Measurements from ENCODE around the gene PLEKHG4B. TPM values are rescaled to one million over a fixed set of nuclear protein-coding genes. Genes with fewer than 3 reads are reported as not detected.
"Not testable (repeated sequence)": the region's sequence is repeated elsewhere in the genome, so short reads cannot be mapped to it uniquely, and the experiment has no call there.

The PLEKHG4B gene
- total RNA-seq, 4 donors from 2014 or later = 0.18 to 2.5 (median 0.19) TPM; not detected in 1

DNA sequence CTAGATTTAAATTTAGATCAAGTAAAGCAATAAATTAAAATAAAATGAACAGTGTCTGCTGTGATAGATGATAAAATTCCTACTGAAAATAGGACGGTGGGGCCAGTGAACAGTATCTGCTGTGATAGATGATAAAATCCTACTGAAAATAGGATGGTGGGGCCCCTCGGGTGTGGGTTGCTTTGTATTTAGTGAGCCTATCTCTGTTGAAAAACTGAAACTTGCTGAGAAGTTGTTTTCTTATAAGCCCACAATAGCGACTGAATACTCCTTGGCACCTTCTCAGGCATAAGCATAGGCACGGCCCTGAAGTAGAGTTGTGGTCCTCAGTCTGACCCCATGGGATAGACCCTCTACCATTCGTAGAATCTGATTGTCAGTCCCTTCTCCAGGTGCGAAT lies 131.8 kb downstream of the PLEKHG4B start:
- H3K4me3 ChIP-seq = no peak overlapping the region
- no peaks in the 10 kb centered on the region for H3K27me3 ChIP-seq
- DNase-seq = no peak
- no peaks in the 10 kb centered on the region for H3K9me3 ChIP-seq
- H3K27ac ChIP-seq = no peak overlapping the region
- H3K36me3 ChIP-seq = peaks cover 0 to 50% (median 0%) of the 10 kb centered on the region in 3 donors
- peaks cover 0 to 20% (median 5%) of the 10 kb centered on the region in 4 donors for H3K4me1 ChIP-seq
- TF ChIP-seq, protein P1, sequence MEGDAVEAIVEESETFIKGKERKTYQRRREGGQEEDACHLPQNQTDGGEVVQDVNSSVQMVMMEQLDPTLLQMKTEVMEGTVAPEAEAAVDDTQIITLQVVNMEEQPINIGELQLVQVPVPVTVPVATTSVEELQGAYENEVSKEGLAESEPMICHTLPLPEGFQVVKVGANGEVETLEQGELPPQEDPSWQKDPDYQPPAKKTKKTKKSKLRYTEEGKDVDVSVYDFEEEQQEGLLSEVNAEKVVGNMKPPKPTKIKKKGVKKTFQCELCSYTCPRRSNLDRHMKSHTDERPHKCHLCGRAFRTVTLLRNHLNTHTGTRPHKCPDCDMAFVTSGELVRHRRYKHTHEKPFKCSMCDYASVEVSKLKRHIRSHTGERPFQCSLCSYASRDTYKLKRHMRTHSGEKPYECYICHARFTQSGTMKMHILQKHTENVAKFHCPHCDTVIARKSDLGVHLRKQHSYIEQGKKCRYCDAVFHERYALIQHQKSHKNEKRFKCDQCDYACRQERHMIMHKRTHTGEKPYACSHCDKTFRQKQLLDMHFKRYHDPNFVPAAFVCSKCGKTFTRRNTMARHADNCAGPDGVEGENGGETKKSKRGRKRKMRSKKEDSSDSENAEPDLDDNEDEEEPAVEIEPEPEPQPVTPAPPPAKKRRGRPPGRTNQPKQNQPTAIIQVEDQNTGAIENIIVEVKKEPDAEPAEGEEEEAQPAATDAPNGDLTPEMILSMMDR (IDR thresholded peaks at IDR 0.05) = no peak
- TF ChIP-seq POLR2A (IDR thresholded peaks at IDR 0.05) = no peak

- H3K9me3 ChIP-seq = no peaks in the 10 kb centered on the region
- DNase-seq = no peak
- H3K4me3 ChIP-seq = no peak overlapping the region
- no peak overlapping the region for H3K27ac ChIP-seq
- H3K27me3 ChIP-seq = no peaks in the 10 kb centered on the region
- H3K36me3 ChIP-seq = peaks cover 0 to 65% (median 3%) of the 10 kb centered on the region in 3 donors
- TF ChIP-seq, protein P1 (IDR thresholded peaks at IDR 0.05) = no peak
- TF ChIP-seq POLR2A (IDR thresholded peaks at IDR 0.05) = no peak
- H3K4me1 ChIP-seq = peaks cover 0 to 20% (median 4%) of the 10 kb centered on the region in 4 donors
Observed at GRCh38 chr5:225334-225733, 133.4 kb downstream of the PLEKHG4B start.

DNA sequence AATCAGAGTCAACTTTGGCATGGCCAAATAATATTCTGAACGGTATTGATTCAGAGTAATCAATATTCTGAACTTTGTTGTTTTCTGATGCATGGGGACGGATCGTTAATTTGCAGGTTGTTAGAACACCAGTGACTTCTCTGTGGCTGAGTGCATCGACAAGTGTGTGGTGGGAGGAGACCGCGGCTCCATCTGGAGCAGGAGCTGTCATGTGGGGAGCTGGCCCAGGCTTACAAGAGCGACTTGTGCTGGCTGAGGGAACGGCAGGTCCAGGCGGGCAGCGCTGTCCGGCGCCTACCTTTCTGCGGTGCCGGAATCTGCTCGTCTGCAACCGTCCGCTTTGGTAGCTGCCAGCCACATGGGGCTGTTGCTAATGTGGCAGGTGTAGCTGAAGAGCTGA lies 135.4 kb downstream of the PLEKHG4B start:
- H3K4me3 ChIP-seq, H3K27ac ChIP-seq, H3K9me3 ChIP-seq, H3K27me3 ChIP-seq, DNase-seq, H3K4me1 ChIP-seq: not testable (repeated sequence)
- H3K36me3 ChIP-seq = peaks cover 0 to 81% (median 3%) of the 10 kb centered on the region in 3 donors

DNA sequence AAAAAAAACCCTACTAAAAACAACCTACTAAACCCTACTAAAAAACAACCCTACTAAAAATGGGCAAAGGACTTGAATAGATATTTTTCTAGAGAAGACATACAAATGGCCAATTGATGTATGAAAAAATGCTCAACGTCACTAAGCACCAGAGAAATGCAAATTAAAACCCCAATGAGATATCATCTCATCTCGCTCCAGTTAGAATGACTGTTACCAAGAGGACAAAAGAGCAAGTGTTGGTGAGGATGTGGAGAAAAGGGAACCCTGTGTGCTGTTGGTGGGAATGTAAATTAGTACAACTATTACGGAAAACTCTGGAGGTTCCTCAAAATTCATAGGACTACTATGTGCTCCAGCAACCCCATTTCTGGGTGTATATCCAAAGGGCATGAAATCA lies 136.9 kb downstream of the PLEKHG4B start:
- TF ChIP-seq, protein P1 (IDR thresholded peaks at IDR 0.05) = no peak
- TF ChIP-seq POLR2A (IDR thresholded peaks at IDR 0.05) = no peak
- no peaks in the 10 kb centered on the region for H3K9me3 ChIP-seq
- no peak overlapping the region for H3K4me3 ChIP-seq
- no peaks in the 10 kb centered on the region for H3K27me3 ChIP-seq
- H3K4me1 ChIP-seq = no peaks in the 10 kb centered on the region
- H3K36me3 ChIP-seq = peaks cover 0 to 94% (median 3%) of the 10 kb centered on the region in 3 donors
- H3K27ac ChIP-seq = no peak overlapping the region
- DNase-seq = no peak

- Histone ChIP-seq H3K27me3 (no peaks in the 10 kb centered on the region), H3K9me3 (no peaks in the 10 kb centered on the region), H3K4me3 (no peak overlapping the region), H3K4me1 (no peaks in the 10 kb centered on the region), H3K36me3 (peaks cover 0 to 92% (median 3%) of the 10 kb centered on the region in 3 donors), H3K27ac (no peak overlapping the region)
- TF ChIP-seq, protein P1 (IDR thresholded peaks at IDR 0.05) = no peak
- TF ChIP-seq POLR2A (IDR thresholded peaks at IDR 0.05) = no peak
- DNase-seq = no peak
Observed at GRCh38 chr5:230711-231110, 138.7 kb downstream of the PLEKHG4B start.

GRCh38 chr5:231661-232060 lies 139.7 kb downstream of the PLEKHG4B start:
- Histone ChIP-seq H3K4me3 (no peak overlapping the region), H3K9me3 (no peaks in the 10 kb centered on the region), H3K4me1 (no peaks in the 10 kb centered on the region), H3K27ac (no peak overlapping the region), H3K27me3 (no peaks in the 10 kb centered on the region), H3K36me3 (peaks cover 0 to 92% (median 3%) of the 10 kb centered on the region in 3 donors)
- TF ChIP-seq POLR2A (IDR thresholded peaks at IDR 0.05) = no peak
- TF ChIP-seq, protein P1 (IDR thresholded peaks at IDR 0.05) = no peak
- DNase-seq = no peak

DNA sequence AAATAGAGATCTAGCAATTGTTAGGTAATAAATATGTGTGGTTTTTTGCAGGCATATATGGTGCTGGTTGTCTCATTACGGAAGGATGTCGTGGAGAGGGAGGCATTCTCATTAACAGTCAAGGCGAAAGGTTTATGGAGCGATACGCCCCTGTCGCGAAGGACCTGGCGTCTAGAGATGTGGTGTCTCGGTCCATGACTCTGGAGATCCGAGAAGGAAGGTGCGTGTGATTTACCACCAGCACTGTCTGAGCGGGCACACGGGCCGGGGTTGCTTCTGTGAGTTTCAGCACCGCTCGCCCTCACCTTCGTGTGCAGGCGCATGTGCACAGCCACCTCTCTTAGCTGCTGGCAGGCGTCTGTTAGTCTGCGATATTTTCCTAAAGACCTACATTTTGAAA lies 141.5 kb downstream of the PLEKHG4B start:
- H3K27ac ChIP-seq, DNase-seq, H3K4me1 ChIP-seq, H3K4me3 ChIP-seq, H3K27me3 ChIP-seq, H3K9me3 ChIP-seq: not testable (repeated sequence)
- H3K36me3 ChIP-seq = peaks cover 0 to 85% (median 3%) of the 10 kb centered on the region in 3 donors
